SK-N-MC (cell line): ENCODE measurements around the gene STPG3.

Experiments used
- DNase-seq: peaks from one replicate; pipeline ENCODE4 v3.0.0-alpha.2; 2011; ENCODE audit warnings: low read depth, low spot score
- H3K27ac ChIP-seq: fragments of 200-600 bp; sonication (generic); 2 replicates; pipeline ENCODE4 v1.5.1; 2016; ENCODE audit warnings: mixed run types
- H3K36me3 ChIP-seq: fragments of 200-600 bp; sonication (generic); 2 replicates; pipeline ENCODE4 v1.6.1; 2017; ENCODE audit warnings: antibody characterized with exemption, low read length, mixed read lengths; ENCODE audit not compliant: insufficient read depth
- H3K4me3 ChIP-seq: fragments of 200-600 bp; sonication (generic); 2 replicates; pipeline ENCODE4 v1.5.1; 2016
- H3K9ac ChIP-seq: fragments of 200-600 bp; sonication (generic); 2 replicates; pipeline ENCODE4 v1.8.0; 2017; ENCODE audit warnings: mixed run types, mixed read lengths; ENCODE audit not compliant: insufficient read length
- H3K9me3 ChIP-seq: fragments of 200-600 bp; sonication (generic); 2 replicates; pipeline ENCODE4 v1.6.1; 2017; ENCODE audit warnings: low read depth, mild to moderate bottlenecking, antibody characterized with exemption, low read length, moderate library complexity, mixed read lengths
- EZH2 ChIP-seq: fragments of 200-600 bp; sonication (generic); IDR thresholded peaks from one replicate; pipeline ENCODE4 v1.6.1; 2017; ENCODE audit warnings: antibody characterized with exemption
- FOXP2 ChIP-seq: optimal IDR thresholded peaks from 2 replicates; pipeline ENCODE3; 2011; ENCODE audit warnings: mild to moderate bottlenecking, moderate library complexity; ENCODE audit not compliant: insufficient read depth; ENCODE audit errors: extremely low read length, control extremely low read depth
- POLR2AphosphoS5 ChIP-seq: IDR thresholded peaks from 2 replicates; pipeline ENCODE4 v1.6.1; 2012; ENCODE audit warnings: mild to moderate bottlenecking, low read depth, low read length, borderline replicate concordance

STPG3 gene

GRCh38 chr9:137214620-137215019 is 36.5 kb upstream of the STPG3 start:
- DNase-seq = no peak
- no peaks in the 10 kb centered on the region for H3K9me3 ChIP-seq
- H3K9ac ChIP-seq = no peak overlapping the region
- no peak overlapping the region for H3K4me3 ChIP-seq
- TF ChIP-seq FOXP2 = no peak
- TF ChIP-seq EZH2 = no peak
- TF ChIP-seq POLR2AphosphoS5 = no peak
- H3K27ac ChIP-seq = no peak overlapping the region
- H3K36me3 ChIP-seq = no peaks in the 10 kb centered on the region

- H3K9ac ChIP-seq = no peak overlapping the region
- no peaks in the 10 kb centered on the region for H3K9me3 ChIP-seq
- DNase-seq = no peak
- TF ChIP-seq FOXP2 (no peak), EZH2 (no peak), POLR2AphosphoS5 (no peak)
- no peak overlapping the region for H3K27ac ChIP-seq
- H3K36me3 ChIP-seq = no peaks in the 10 kb centered on the region
- no peak overlapping the region for H3K4me3 ChIP-seq
These were observed 35.7 kb upstream of the STPG3 start for GRCh38 chr9:137215196-137215986.

- H3K36me3 ChIP-seq = no peaks in the 10 kb centered on the region
- no peak overlapping the region for H3K9ac ChIP-seq
- TF ChIP-seq EZH2 = no peak
- TF ChIP-seq FOXP2 = no peak
- no peak overlapping the region for H3K27ac ChIP-seq
- no peaks in the 10 kb centered on the region for H3K9me3 ChIP-seq
- no peak for DNase-seq
- no peak overlapping the region for H3K4me3 ChIP-seq
These were observed 34.7 kb upstream of the STPG3 start for GRCh38 chr9:137216188-137216965.

GRCh38 chr9:137217276-137218211 is 33.5 kb upstream of the STPG3 start:
- no peaks in the 10 kb centered on the region for H3K9me3 ChIP-seq
- no peak for TF ChIP-seq FOXP2
- TF ChIP-seq POLR2AphosphoS5 = peak; percentile 68
- peak overlapping the region; percentile 72 for H3K4me3 ChIP-seq
- H3K36me3 ChIP-seq = no peaks in the 10 kb centered on the region
- no peak for DNase-seq
- peak overlapping the region; percentile 55 for H3K9ac ChIP-seq
- no peak overlapping the region for H3K27ac ChIP-seq

GRCh38 chr9:137218212-137218753 is 32.8 kb upstream of the STPG3 start:
- Histone ChIP-seq H3K4me3 (no peak overlapping the region), H3K9me3 (no peaks in the 10 kb centered on the region), H3K9ac (no peak overlapping the region), H3K36me3 (no peaks in the 10 kb centered on the region), H3K27ac (no peak overlapping the region)
- DNase-seq = no peak
- TF ChIP-seq FOXP2 (no peak), EZH2 (no peak), POLR2AphosphoS5 (no peak)

- no peak for DNase-seq
- Histone ChIP-seq H3K4me3 (no peak overlapping the region), H3K9me3 (no peaks in the 10 kb centered on the region), H3K9ac (no peak overlapping the region), H3K27ac (no peak overlapping the region), H3K36me3 (no peaks in the 10 kb centered on the region)
- TF ChIP-seq FOXP2 = no peak
- TF ChIP-seq EZH2 = no peak
- TF ChIP-seq POLR2AphosphoS5 = no peak
These were observed 32.3 kb upstream of the STPG3 start for GRCh38 chr9:137218754-137219271.

- no peak for DNase-seq
- no peak overlapping the region for H3K4me3 ChIP-seq
- no peak overlapping the region for H3K9ac ChIP-seq
These were observed 31.2 kb upstream of the STPG3 start for GRCh38 chr9:137219757-137220316.

More at GRCh38 chr9:137219757-137220316, 31.2 kb upstream of the STPG3 start:
- Histone ChIP-seq H3K36me3 (no peaks in the 10 kb centered on the region), H3K27ac (no peak overlapping the region), H3K9me3 (no peaks in the 10 kb centered on the region)
- TF ChIP-seq FOXP2 (no peak), EZH2 (no peak), POLR2AphosphoS5 (no peak)
